KG1 (cell line): ENCODE data around the gene SEZ6L2.
"Not testable (repeated sequence)": the region's sequence is repeated elsewhere in the genome, so short reads cannot be mapped to it uniquely, and the experiment has no call there.

Source experiments
- DNase-seq: peaks from one replicate; lab custom pipeline; 2025; lab: John Stamatoyannopoulos, UW

SEZ6L2 gene

GRCh38 chr16:29899516-29900101, at the start of gene SEZ6L2:
TSS of gene SEZ6L2 (minus strand) at chr16:29899550. CDS start at chr16:29899019, 531 bp downstream.
- no peak for DNase-seq

GRCh38 chr16:29947897-29948296, 48.5 kb upstream of the SEZ6L2 start:
- no peak for DNase-seq

GRCh38 chr16:29943846-29944799, 44.8 kb upstream of the SEZ6L2 start:
- DNase-seq, result no peak

GRCh38 chr16:29940656-29941055, 41.3 kb upstream of the SEZ6L2 start:
- no peak for DNase-seq

- DNase-seq, result not testable (repeated sequence)
Observed at GRCh38 chr16:29931750-29932149, 32.4 kb upstream of the SEZ6L2 start.

GRCh38 chr16:29927070-29927905, 27.9 kb upstream of the SEZ6L2 start:
- DNase-seq, result no peak

- no peak for DNase-seq
Observed at GRCh38 chr16:29926711-29927052, 27.3 kb upstream of the SEZ6L2 start.

- peak; percentile 74 for DNase-seq
Observed at GRCh38 chr16:29925781-29926710, 26.7 kb upstream of the SEZ6L2 start, which contains the start of gene KCTD13. TSS of gene KCTD13 (minus strand) at chr16:29926226. CDS start at chr16:29926033, 193 bp downstream.

- DNase-seq, result no peak
Observed at GRCh38 chr16:29925105-29925756, 25.9 kb upstream of the SEZ6L2 start.

- DNase-seq, result no peak
Observed at GRCh38 chr16:29922986-29923501, 23.7 kb upstream of the SEZ6L2 start.

- DNase-seq, result no peak
Observed at GRCh38 chr16:29922326-29922725, 23.0 kb upstream of the SEZ6L2 start.

GRCh38 chr16:29921034-29921385, 21.7 kb upstream of the SEZ6L2 start:
- DNase-seq, result no peak

- no peak for DNase-seq
Observed at GRCh38 chr16:29920288-29921033, 21.1 kb upstream of the SEZ6L2 start.

- DNase-seq, result no peak
Observed at GRCh38 chr16:29916979-29917378, 17.6 kb upstream of the SEZ6L2 start.

GRCh38 chr16:29915590-29916247, 16.4 kb upstream of the SEZ6L2 start:
- no peak for DNase-seq

GRCh38 chr16:29913514-29913913, 14.2 kb upstream of the SEZ6L2 start:
- no peak for DNase-seq

GRCh38 chr16:29912087-29912486, 12.7 kb upstream of the SEZ6L2 start:
- no peak for DNase-seq

- DNase-seq, result no peak
Observed at GRCh38 chr16:29911676-29912010, 12.3 kb upstream of the SEZ6L2 start.
